ENCODE results near the gene KRT80. TPM values are rescaled to one million over a fixed set of nuclear protein-coding genes. Genes with fewer than 3 reads are reported as not detected.
A peak's percentile ranks its signal among the peaks of the same experiment; 100 is the strongest.

Gene KRT80
- total RNA-seq, 4 donors from 2014 or later = 0.16 to 0.54 (median 0.31) TPM; not detected in 1

DNA sequence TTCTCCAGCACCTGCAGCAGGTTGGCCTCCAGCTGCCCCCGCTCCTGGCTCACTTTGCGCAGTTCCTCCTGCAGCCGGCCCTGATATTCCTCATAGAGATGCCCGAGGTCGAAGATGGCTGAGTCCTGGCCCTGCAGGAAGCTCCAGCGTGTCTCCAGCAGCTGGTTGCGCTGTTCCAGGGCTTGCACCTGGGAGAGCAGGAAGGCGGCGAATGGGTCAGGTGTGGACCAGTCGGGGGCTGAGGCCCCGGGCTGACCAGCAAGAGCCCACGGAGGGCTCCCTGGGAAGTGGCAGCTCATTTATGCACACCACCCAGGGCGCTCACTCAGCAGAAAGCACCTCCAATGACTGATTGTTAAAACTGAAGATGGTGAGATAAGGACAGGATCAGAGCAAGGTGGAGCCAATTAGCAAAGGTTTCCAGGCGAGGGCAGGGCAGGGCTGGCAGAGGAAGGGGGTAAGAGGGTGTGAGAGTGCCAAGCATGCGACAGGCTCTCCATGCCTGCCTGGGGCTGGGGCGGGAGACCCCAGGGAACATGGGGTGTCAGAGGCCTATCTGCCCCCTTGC, 6.3 kb downstream of the KRT80 start:
- TF ChIP-seq POLR2AphosphoS5 (IDR thresholded peaks at IDR 0.05) (no peak), POLR2A (IDR thresholded peaks at IDR 0.05) (no peak), EP300 (IDR thresholded peaks at IDR 0.05) (no peak)
- TF ChIP-seq, protein P1, sequence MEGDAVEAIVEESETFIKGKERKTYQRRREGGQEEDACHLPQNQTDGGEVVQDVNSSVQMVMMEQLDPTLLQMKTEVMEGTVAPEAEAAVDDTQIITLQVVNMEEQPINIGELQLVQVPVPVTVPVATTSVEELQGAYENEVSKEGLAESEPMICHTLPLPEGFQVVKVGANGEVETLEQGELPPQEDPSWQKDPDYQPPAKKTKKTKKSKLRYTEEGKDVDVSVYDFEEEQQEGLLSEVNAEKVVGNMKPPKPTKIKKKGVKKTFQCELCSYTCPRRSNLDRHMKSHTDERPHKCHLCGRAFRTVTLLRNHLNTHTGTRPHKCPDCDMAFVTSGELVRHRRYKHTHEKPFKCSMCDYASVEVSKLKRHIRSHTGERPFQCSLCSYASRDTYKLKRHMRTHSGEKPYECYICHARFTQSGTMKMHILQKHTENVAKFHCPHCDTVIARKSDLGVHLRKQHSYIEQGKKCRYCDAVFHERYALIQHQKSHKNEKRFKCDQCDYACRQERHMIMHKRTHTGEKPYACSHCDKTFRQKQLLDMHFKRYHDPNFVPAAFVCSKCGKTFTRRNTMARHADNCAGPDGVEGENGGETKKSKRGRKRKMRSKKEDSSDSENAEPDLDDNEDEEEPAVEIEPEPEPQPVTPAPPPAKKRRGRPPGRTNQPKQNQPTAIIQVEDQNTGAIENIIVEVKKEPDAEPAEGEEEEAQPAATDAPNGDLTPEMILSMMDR (IDR thresholded peaks at IDR 0.05) = no peak
- peak overlapping the region in 2 of 4 donors; percentile 58 to 72 for H3K27ac ChIP-seq
- H3K4me3 ChIP-seq = no peak overlapping the region
- no peaks in the 10 kb centered on the region for H3K36me3 ChIP-seq
- H3K4me1 ChIP-seq = peaks cover 0 to 38% (median 12%) of the 10 kb centered on the region in 3 donors
- ATAC-seq = no peak
- no peaks in the 10 kb centered on the region for H3K9me3 ChIP-seq
- H3K27me3 ChIP-seq = no peaks in the 10 kb centered on the region
- 84 to 88% methylated on average over 3 to 7 of the region's 16 CpGs for WGBS, 2 donors (ENCODE audit: low coverage in 1 of 2)

DNA sequence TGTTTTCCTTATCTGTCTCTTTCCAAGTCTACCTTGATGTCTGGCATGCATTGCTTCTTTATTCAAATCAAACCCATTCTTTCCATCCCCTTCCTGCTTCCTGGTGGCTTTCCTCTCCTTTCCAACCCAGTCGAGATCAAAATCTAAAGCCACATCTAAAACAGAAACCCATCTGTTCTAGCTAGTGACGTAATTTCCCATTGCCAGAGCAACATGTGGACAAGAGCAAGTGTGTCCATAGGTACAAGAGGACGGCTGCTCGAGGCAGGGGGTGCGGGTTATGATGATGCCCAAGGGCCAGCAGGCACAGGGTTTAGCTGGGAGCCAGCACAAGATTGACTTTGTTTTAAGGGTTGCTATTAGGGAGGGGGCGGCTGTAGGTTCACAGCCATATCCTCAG, 7.0 kb downstream of the KRT80 start:
- 64 to 100% methylated on average over 3 to 4 of the region's 6 CpGs for WGBS, 2 donors (ENCODE audit: low coverage in 1 of 2)
- H3K27me3 ChIP-seq = no peaks in the 10 kb centered on the region
- ATAC-seq = no peak
- no peaks in the 10 kb centered on the region for H3K9me3 ChIP-seq
- H3K4me3 ChIP-seq = no peak overlapping the region
- TF ChIP-seq EP300 (IDR thresholded peaks at IDR 0.05) (no peak), POLR2A (IDR thresholded peaks at IDR 0.05) (no peak), POLR2AphosphoS5 (IDR thresholded peaks at IDR 0.05) (no peak)
- TF ChIP-seq, protein P1 (IDR thresholded peaks at IDR 0.05) = no peak
- H3K4me1 ChIP-seq = peaks cover 0 to 32% (median 6%) of the 10 kb centered on the region in 3 donors
- H3K36me3 ChIP-seq = no peaks in the 10 kb centered on the region
- no peak overlapping the region for H3K27ac ChIP-seq

DNA sequence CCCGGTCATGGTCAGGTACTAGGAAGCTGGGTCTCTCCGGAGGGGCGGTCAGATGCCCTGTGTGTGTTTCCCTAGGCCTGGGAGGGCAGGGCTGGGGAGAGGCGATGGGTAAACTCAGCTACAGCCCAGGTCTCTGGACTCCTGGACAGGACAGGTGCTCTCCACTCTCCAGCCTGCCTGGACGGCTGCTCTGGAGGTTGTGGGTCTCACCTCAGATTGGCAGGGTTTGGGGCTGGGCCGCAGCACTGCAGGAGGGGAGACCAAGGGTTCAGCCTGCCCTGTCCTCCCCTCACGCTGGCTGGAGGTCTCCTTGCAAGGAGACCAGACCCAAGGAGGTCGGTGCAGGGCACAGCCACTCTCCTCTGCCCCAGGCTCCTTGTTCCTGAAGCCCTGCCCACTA, 7.8 kb downstream of the KRT80 start:
- TF ChIP-seq EP300 (IDR thresholded peaks at IDR 0.05) (no peak), POLR2A (IDR thresholded peaks at IDR 0.05) (no peak), POLR2AphosphoS5 (IDR thresholded peaks at IDR 0.05) (no peak)
- TF ChIP-seq, protein P1 (IDR thresholded peaks at IDR 0.05) = no peak
- Histone ChIP-seq H3K4me1 (peaks cover 0 to 27% (median 4%) of the 10 kb centered on the region in 3 donors), H3K9me3 (no peaks in the 10 kb centered on the region), H3K36me3 (no peaks in the 10 kb centered on the region), H3K4me3 (no peak overlapping the region), H3K27me3 (no peaks in the 10 kb centered on the region), H3K27ac (peak overlapping the region in 1 of 4 donors; percentile 50)
- WGBS, 2 donors (ENCODE audit: low coverage in 1 of 2) = no CpG with 5 or more reads among the region's 8 CpGs
- ATAC-seq = no peak

DNA sequence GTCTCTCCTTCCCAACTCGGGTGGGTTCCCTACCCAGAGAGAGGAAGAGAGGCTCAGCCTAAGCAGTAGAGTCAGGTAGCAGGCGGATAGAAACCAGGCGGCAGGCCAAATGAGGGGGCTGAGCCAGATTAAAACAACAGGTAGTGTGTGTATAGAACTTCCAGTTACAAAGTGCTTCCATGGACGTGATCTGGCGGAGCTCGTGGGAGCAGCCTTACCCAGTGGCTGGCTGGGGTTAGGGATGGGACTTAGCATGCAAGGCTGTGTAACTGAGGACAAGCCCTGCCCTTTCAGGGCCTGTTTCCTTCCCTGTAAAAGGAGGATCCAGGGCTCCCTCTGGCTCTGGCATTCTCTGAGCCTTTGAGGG, 8.3 kb downstream of the KRT80 start:
- no CpG with 5 or more reads among the region's 6 CpGs for WGBS, 2 donors (ENCODE audit: low coverage in 1 of 2)
- H3K27ac ChIP-seq = peak overlapping the region in 1 of 4 donors; percentile 50
- ATAC-seq = no peak

More for the DNA sequence above, 8.3 kb downstream of the KRT80 start:
- H3K36me3 ChIP-seq = no peaks in the 10 kb centered on the region
- H3K4me1 ChIP-seq = peaks cover 0 to 27% (median 4%) of the 10 kb centered on the region in 3 donors
- no peaks in the 10 kb centered on the region for H3K27me3 ChIP-seq
- H3K4me3 ChIP-seq = no peak overlapping the region
- TF ChIP-seq POLR2A (IDR thresholded peaks at IDR 0.05) (no peak), EP300 (IDR thresholded peaks at IDR 0.05) (no peak), POLR2AphosphoS5 (IDR thresholded peaks at IDR 0.05) (no peak)
- TF ChIP-seq, protein P1 (IDR thresholded peaks at IDR 0.05) = no peak
- H3K9me3 ChIP-seq = no peaks in the 10 kb centered on the region
